Memory B cell (primary cell): Measurements from ENCODE around the gene MAPK6.
A peak's percentile ranks its signal among the peaks of the same experiment; 100 is the strongest.

ENCODE experiments used
- ATAC-seq: fragments of 150-1000 bp; cut with Tn5 transposase; 2 replicates; pipeline ENCODE4 v1.10.0; 2021; ENCODE audit warnings: low read depth, mild to moderate bottlenecking, moderate library complexity
- DNase-seq, 2 donors: peaks; one replicate each; pipeline ENCODE4 v3.0.0; 2022; ENCODE audit warnings: low spot score in 2 of 2
- H3K27ac Mint-ChIP-seq: one replicate; pipeline ENCODE4 v1.8.0; 2022; ENCODE audit warnings: mild to moderate bottlenecking, moderate library complexity, mixed read lengths
- H3K27me3 Mint-ChIP-seq: one replicate; pipeline ENCODE4 v1.8.0; 2022; ENCODE audit warnings: mixed read lengths
- H3K36me3 Mint-ChIP-seq: one replicate; pipeline ENCODE4 v1.8.0; 2022; ENCODE audit warnings: mild to moderate bottlenecking, mixed read lengths
- H3K4me1 Mint-ChIP-seq: one replicate; pipeline ENCODE4 v1.8.0; 2022; ENCODE audit warnings: mixed read lengths
- H3K4me3 Mint-ChIP-seq: one replicate; pipeline ENCODE4 v1.8.0; 2022; ENCODE audit warnings: mild to moderate bottlenecking, moderate library complexity, mixed read lengths
- H3K9me3 Mint-ChIP-seq: one replicate; pipeline ENCODE4 v1.8.0; 2022; ENCODE audit warnings: mixed read lengths

Gene MAPK6

GRCh38 chr15:52003710-52004109 lies 15.3 kb upstream of the MAPK6 start:
- Mint-ChIP-seq H3K9me3 (peaks cover 1% of the 10 kb centered on the region), H3K4me1 (peaks cover 23% of the 10 kb centered on the region), H3K27ac (peak overlapping the region; percentile 28), H3K4me3 (no peak overlapping the region), H3K27me3 (no peaks in the 10 kb centered on the region), H3K36me3 (no peaks in the 10 kb centered on the region)
- no peak for DNase-seq
- ATAC-seq = no peak

- H3K27ac Mint-ChIP-seq = no peak overlapping the region
- no peaks in the 10 kb centered on the region for H3K36me3 Mint-ChIP-seq
- H3K27me3 Mint-ChIP-seq = no peaks in the 10 kb centered on the region
- ATAC-seq = no peak
- no peak for DNase-seq
- no peak overlapping the region for H3K4me3 Mint-ChIP-seq
- peaks cover 28% of the 10 kb centered on the region for H3K4me1 Mint-ChIP-seq
- peaks cover 1% of the 10 kb centered on the region for H3K9me3 Mint-ChIP-seq
These were observed 14.2 kb upstream of the MAPK6 start for GRCh38 chr15:52004806-52005205.

- Mint-ChIP-seq H3K27me3 (no peaks in the 10 kb centered on the region), H3K4me1 (peaks cover 28% of the 10 kb centered on the region), H3K36me3 (no peaks in the 10 kb centered on the region), H3K9me3 (peaks cover 1% of the 10 kb centered on the region), H3K27ac (peak overlapping the region; percentile 89), H3K4me3 (peak overlapping the region; percentile 44)
- DNase-seq (no peak), ATAC-seq (peak; percentile 64)
These were observed 13.0 kb upstream of the MAPK6 start for GRCh38 chr15:52005748-52006701.

GRCh38 chr15:52006702-52007340 lies 12.2 kb upstream of the MAPK6 start:
- Mint-ChIP-seq H3K4me3 (peak overlapping the region; percentile 44), H3K9me3 (peaks cover 1% of the 10 kb centered on the region), H3K36me3 (no peaks in the 10 kb centered on the region), H3K27ac (peak overlapping the region; percentile 89), H3K4me1 (peaks cover 28% of the 10 kb centered on the region), H3K27me3 (no peaks in the 10 kb centered on the region)
- no peak for DNase-seq
- no peak for ATAC-seq

- Mint-ChIP-seq H3K4me3 (no peak overlapping the region), H3K27ac (peak overlapping the region; percentile 79)
- ATAC-seq = no peak
These were observed 10.7 kb upstream of the MAPK6 start for GRCh38 chr15:52008359-52008697.

GRCh38 chr15:52008698-52009434 lies 10.2 kb upstream of the MAPK6 start:
- ATAC-seq = peak; percentile 75
- peak overlapping the region; percentile 79 for H3K27ac Mint-ChIP-seq
- no peaks in the 10 kb centered on the region for H3K27me3 Mint-ChIP-seq
- H3K4me3 Mint-ChIP-seq = no peak overlapping the region
- peaks cover 28% of the 10 kb centered on the region for H3K4me1 Mint-ChIP-seq
- no peaks in the 10 kb centered on the region for H3K36me3 Mint-ChIP-seq
- DNase-seq = no peak
- H3K9me3 Mint-ChIP-seq = no peaks in the 10 kb centered on the region

More at GRCh38 chr15:52008359-52008697, 10.7 kb upstream of the MAPK6 start:
- Mint-ChIP-seq H3K9me3 (no peaks in the 10 kb centered on the region), H3K4me1 (peaks cover 28% of the 10 kb centered on the region), H3K36me3 (no peaks in the 10 kb centered on the region), H3K27me3 (no peaks in the 10 kb centered on the region)
- no peak for DNase-seq

- ATAC-seq (no peak), DNase-seq (no peak)
- H3K9me3 Mint-ChIP-seq = no peaks in the 10 kb centered on the region
These were observed 8.1 kb upstream of the MAPK6 start for GRCh38 chr15:52010633-52011595.

GRCh38 chr15:52011711-52012144 lies 7.3 kb upstream of the MAPK6 start:
- no peaks in the 10 kb centered on the region for H3K9me3 Mint-ChIP-seq
- H3K4me1 Mint-ChIP-seq = peaks cover 19% of the 10 kb centered on the region
- DNase-seq = no peak

More at GRCh38 chr15:52010633-52011595, 8.1 kb upstream of the MAPK6 start:
- H3K27me3 Mint-ChIP-seq = no peaks in the 10 kb centered on the region
- H3K36me3 Mint-ChIP-seq = no peaks in the 10 kb centered on the region
- no peak overlapping the region for H3K4me3 Mint-ChIP-seq
- H3K4me1 Mint-ChIP-seq = peaks cover 25% of the 10 kb centered on the region
- no peak overlapping the region for H3K27ac Mint-ChIP-seq

GRCh38 chr15:52012210-52012609 lies 6.8 kb upstream of the MAPK6 start:
- no peak for DNase-seq
- H3K9me3 Mint-ChIP-seq = no peaks in the 10 kb centered on the region
- H3K4me1 Mint-ChIP-seq = peaks cover 14% of the 10 kb centered on the region
- no peaks in the 10 kb centered on the region for H3K36me3 Mint-ChIP-seq
- ATAC-seq = no peak
- H3K27me3 Mint-ChIP-seq = no peaks in the 10 kb centered on the region
- no peak overlapping the region for H3K27ac Mint-ChIP-seq
- no peak overlapping the region for H3K4me3 Mint-ChIP-seq

More at GRCh38 chr15:52011711-52012144, 7.3 kb upstream of the MAPK6 start:
- no peak for ATAC-seq
- no peaks in the 10 kb centered on the region for H3K27me3 Mint-ChIP-seq
- H3K4me3 Mint-ChIP-seq = no peak overlapping the region
- H3K27ac Mint-ChIP-seq = no peak overlapping the region
- no peaks in the 10 kb centered on the region for H3K36me3 Mint-ChIP-seq

GRCh38 chr15:52013151-52013791 lies 5.7 kb upstream of the MAPK6 start:
- Mint-ChIP-seq H3K27me3 (no peaks in the 10 kb centered on the region), H3K27ac (no peak overlapping the region), H3K36me3 (no peaks in the 10 kb centered on the region), H3K4me3 (no peak overlapping the region), H3K4me1 (peaks cover 9% of the 10 kb centered on the region), H3K9me3 (no peaks in the 10 kb centered on the region)
- DNase-seq (no peak), ATAC-seq (no peak)

- H3K36me3 Mint-ChIP-seq = no peaks in the 10 kb centered on the region
- ATAC-seq (no peak), DNase-seq (no peak)
- peaks cover 4% of the 10 kb centered on the region for H3K4me1 Mint-ChIP-seq
- H3K27me3 Mint-ChIP-seq = no peaks in the 10 kb centered on the region
- no peaks in the 10 kb centered on the region for H3K9me3 Mint-ChIP-seq
- no peak overlapping the region for H3K4me3 Mint-ChIP-seq
- H3K27ac Mint-ChIP-seq = no peak overlapping the region
These were observed 4.4 kb upstream of the MAPK6 start for GRCh38 chr15:52014616-52015015.

GRCh38 chr15:52016316-52016715 lies 2.7 kb upstream of the MAPK6 start:
- Mint-ChIP-seq H3K4me3 (no peak overlapping the region), H3K27me3 (no peaks in the 10 kb centered on the region), H3K9me3 (no peaks in the 10 kb centered on the region), H3K27ac (no peak overlapping the region), H3K36me3 (no peaks in the 10 kb centered on the region), H3K4me1 (peaks cover 19% of the 10 kb centered on the region)
- ATAC-seq = no peak
- DNase-seq = no peak

- H3K4me1 Mint-ChIP-seq = peaks cover 28% of the 10 kb centered on the region
- H3K27me3 Mint-ChIP-seq = no peaks in the 10 kb centered on the region
- no peaks in the 10 kb centered on the region for H3K9me3 Mint-ChIP-seq
- no peak for ATAC-seq
- DNase-seq = no peak
- H3K27ac Mint-ChIP-seq = peak overlapping the region; percentile 97
- peak overlapping the region; percentile 98 for H3K4me3 Mint-ChIP-seq
- H3K36me3 Mint-ChIP-seq = no peaks in the 10 kb centered on the region
These were observed 775 bp upstream of the MAPK6 start for GRCh38 chr15:52018244-52018643.
